ENCODE measurements around the gene SPCS2.

The SPCS2 gene

GRCh38 chr11:74948898-74949752, at the start of gene SPCS2, which contains the start of gene XRRA1:
Gene SPCS2 (plus strand): TSS chr11:74949266. CDS start chr11:74949286, 20 bp downstream.
Gene XRRA1 (minus strand): TSS chr11:74949091. CDS start chr11:74940878, 8,213 bp downstream.
- peak; percentile 99 for DNase-seq

GRCh38 chr11:74902342-74902741, 46.7 kb upstream of the SPCS2 start:
- DNase-seq: no peak

- DNase-seq: no peak
Observed at GRCh38 chr11:74905326-74905725, 43.7 kb upstream of the SPCS2 start.

- DNase-seq: no peak
Observed at GRCh38 chr11:74909385-74909784, 39.7 kb upstream of the SPCS2 start.

GRCh38 chr11:74909812-74910211, 39.3 kb upstream of the SPCS2 start:
- no peak for DNase-seq

GRCh38 chr11:74923125-74923524, 25.9 kb upstream of the SPCS2 start:
- no peak for DNase-seq

- no peak for DNase-seq
Observed at GRCh38 chr11:74925281-74925680, 23.8 kb upstream of the SPCS2 start.

GRCh38 chr11:74926304-74927030, 22.6 kb upstream of the SPCS2 start:
- DNase-seq: no peak

GRCh38 chr11:74927496-74927895, 21.6 kb upstream of the SPCS2 start:
- no peak for DNase-seq

- DNase-seq: peak; percentile 80
Observed at GRCh38 chr11:74929431-74930363, 19.4 kb upstream of the SPCS2 start.

- DNase-seq: no peak
Observed at GRCh38 chr11:74932169-74932568, 16.9 kb upstream of the SPCS2 start.

- no peak for DNase-seq
Observed at GRCh38 chr11:74932797-74933196, 16.3 kb upstream of the SPCS2 start.

GRCh38 chr11:74933765-74934164, 15.3 kb upstream of the SPCS2 start:
- DNase-seq: no peak

GRCh38 chr11:74935285-74935684, 13.8 kb upstream of the SPCS2 start:
- DNase-seq: no peak

- DNase-seq: no peak
Observed at GRCh38 chr11:74936087-74936486, 13.0 kb upstream of the SPCS2 start.

- no peak for DNase-seq
Observed at GRCh38 chr11:74936976-74937375, 12.1 kb upstream of the SPCS2 start.

GRCh38 chr11:74937696-74938475, 11.2 kb upstream of the SPCS2 start:
- DNase-seq: no peak

- DNase-seq: no peak
Observed at GRCh38 chr11:74941492-74941891, 7.6 kb upstream of the SPCS2 start.

GRCh38 chr11:74942073-74942759, 6.8 kb upstream of the SPCS2 start:
- no peak for DNase-seq

GRCh38 chr11:74948546-74948897, 544 bp upstream of the SPCS2 start:
- DNase-seq: no peak

- DNase-seq: no peak
Observed at GRCh38 chr11:74949753-74950137, 679 bp downstream of the SPCS2 start.
